ENCODE results near the gene ZNF181.

Gene ZNF181

DNA sequence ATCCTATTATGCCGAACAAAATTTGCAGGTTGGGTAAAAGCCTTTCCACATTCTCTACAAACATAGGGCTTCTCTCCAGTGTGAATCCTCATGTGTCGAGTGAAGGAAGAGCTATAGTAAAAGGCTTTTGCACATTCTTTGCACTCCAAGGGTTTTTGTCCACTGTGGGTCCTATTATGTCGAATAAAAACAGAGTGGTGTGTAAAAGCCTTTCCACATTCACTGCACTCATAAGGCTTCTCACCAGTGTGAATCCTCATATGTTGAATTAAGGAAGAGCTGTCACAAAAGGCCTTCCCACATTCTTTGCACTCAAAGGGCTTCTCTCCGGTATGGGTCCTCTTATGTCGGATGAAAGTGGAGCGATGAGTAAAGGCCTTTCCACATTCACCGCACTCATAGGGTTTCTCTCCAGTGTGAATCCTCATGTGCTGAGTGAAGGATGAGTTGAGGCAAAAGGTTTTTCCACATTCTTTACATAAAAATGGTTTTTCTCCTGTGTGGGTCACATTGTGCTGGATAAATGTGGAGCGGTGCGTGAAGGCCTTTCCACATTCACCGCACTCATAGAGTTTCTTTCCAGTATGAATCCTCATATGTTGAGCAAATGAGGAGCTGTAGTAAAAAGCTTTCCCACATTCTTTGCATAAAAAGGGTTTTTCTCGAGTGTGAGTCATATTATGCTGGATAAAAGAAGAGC lies 25.3 kb downstream of the ZNF181 start:
- DNase-seq = no peak

DNA sequence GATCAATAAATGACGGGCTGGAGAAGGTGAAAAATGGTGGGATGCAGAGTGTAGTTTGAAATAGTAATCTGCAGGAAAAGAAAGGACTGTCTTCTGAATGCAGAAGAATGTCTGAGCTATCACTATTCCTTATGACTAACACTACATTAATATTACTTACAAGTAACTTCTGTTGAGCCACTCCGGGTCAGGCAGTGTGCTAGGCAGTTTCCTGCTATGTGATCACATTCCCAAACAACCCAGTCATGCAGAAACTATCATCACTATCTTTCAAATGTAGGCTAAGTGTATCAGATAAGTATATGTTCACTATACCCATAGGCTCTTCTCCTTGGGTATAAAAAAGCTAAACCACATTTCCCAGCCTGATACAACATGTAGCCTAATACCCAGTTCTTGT lies 32.3 kb downstream of the ZNF181 start:
- no peak for DNase-seq

DNA sequence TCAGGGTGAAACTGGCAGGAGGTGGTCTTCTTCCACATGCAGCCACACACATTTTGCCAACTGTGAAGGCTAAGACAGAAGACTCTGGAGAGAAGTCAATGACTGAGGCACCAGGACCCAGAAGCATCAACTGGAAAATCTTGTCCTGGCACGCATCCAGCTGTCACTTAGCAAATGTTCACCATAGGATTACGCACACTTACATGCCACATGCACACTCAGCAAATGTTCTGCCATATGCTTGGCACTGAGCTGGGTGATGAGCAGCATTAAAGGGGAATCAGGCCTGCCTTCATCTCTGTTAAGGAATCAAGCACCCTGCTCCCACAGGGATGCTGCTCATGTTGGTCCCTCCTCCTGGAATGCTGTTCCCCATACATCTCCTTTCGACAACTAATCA lies 33.9 kb downstream of the ZNF181 start:
- no peak for DNase-seq

DNA sequence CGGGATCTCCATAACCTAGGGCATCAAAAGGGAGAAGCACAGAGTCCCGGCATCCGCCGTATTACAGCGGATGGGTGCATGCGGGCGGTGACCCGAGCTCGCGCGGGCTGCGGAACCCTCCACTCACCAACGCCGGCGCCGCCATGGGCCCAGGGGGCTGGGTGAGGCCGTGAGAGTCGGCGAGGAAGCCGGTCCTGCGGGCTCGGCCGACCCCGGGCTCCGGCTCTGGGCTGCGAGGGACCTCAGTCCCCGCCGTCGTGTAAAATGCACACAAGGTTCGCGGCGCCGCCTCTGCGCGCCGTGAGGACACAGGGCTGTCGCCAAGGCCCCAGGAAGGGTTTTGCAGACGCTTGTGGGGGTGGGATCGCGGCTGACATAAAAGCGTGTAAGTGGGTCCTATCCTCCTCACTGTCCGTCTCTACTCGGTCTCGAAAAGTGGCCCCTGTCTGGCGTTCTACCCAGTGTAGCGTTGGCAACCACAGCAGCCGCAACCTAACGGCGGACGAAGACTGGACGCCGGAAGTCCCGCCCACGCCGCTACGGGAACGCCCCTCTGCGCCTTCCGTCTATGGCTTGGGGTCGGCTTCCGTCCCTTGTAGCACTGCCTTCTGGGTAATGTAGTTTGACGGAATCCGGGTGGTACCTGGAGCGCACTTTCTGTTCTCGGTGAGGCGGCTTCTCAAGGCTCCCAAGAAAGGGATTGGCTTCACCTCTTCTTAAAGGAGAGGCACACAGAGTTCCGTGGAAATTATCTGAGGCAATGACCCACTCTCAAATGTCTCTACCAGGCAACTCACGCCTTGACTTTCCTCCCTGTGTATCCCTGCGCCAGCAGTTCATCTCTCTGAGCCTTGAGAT lies 38.9 kb downstream of the ZNF181 start, which contains the start of gene ZNF599:
TSS of gene ZNF599 (minus strand) at position 519 of the 858 bp plus-strand sequence. CDS start at position 145, 374 bp downstream.
- DNase-seq = peak; percentile 92

DNA sequence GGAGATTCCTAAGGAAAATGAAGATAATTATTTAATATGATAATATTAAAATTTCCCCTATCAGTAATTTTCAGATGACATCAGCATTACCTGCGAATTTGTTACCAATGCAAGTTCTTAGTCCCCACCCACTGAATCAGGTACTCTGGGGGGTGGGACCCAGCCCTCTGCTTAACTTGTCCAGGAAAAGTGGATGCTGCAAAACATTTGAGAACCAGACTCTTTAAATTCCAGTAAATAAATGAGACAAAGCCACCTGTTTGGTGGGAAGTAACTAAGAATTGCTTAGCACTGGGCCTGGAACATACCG lies 39.5 kb downstream of the ZNF181 start:
- no peak for DNase-seq

DNA sequence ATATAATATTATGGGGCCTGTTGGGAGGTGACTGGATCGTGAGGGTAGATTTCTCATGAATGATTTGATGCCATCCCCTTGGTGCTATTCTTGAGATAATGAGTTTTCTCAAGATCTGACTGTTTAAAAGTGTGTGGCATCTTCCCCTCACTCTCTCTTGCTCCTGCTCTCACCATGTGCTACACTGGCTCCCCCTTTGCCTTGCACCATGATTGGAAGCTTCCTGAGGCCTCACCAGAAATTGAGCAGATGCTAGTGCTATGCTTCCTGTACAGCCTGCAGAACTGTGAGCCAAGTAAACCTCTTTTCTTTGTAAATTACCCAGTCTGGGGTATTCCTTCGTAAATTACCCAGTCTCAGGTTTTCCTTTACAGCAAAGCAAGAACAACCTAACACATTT lies 40.8 kb downstream of the ZNF181 start:
- DNase-seq = no peak

DNA sequence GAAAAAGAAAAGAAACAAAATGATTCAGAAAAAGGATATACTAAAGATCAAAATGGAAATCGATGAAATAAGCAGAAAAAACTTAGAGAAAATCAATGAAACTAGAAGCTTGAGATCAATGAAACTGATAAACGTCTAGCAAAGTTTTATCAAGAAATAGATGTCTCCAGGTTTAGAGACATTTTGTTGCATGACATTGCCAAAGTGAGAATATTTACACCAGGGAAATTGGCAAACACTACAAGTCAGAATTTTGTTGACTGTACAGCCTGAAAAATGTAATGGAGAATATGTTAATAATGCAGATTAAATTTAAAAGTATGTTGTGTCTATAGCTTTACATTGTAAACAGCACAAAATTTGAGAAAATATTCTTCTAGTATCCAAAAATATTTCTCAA lies 44.3 kb downstream of the ZNF181 start:
- DNase-seq = no peak

DNA sequence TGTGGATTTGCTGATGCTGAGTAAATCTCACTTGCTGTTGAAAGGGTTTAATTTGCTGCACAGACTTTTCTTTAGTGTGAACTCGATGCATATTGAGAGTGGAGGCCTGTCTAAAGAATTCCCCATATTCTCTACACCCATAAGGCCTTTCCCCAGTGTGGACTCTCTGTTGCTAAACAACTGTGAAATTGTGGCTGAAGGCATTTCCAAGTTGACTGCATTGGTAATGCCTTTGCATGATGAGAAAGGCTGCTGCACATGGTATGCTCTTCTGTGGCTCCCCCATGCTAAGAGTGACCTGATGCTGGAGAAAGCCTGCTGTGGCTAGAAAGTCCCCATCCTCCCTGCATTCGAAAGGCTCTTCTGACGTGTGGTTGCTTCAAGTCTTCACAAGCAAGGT lies 45.6 kb downstream of the ZNF181 start:
- no peak for DNase-seq

DNA sequence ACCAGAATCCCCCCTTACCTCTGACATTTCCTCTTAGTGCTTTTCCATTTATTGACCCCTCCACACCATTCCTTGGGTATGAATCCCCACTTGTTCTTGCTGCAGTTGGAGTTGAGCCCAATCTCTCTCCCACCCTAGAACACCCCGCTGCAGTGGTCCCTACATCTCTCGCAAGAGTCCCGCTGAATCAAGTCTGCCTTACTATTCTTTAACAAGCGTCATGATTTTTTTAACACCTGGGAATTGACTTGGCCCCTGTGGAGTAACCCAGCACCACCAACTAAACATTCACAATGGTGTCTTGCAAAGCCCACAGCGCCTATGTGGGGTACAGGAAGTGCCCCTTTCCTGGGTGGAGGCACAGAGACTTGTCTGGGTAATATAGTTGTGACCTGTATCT lies 52.2 kb downstream of the ZNF181 start:
- no peak for DNase-seq

DNA sequence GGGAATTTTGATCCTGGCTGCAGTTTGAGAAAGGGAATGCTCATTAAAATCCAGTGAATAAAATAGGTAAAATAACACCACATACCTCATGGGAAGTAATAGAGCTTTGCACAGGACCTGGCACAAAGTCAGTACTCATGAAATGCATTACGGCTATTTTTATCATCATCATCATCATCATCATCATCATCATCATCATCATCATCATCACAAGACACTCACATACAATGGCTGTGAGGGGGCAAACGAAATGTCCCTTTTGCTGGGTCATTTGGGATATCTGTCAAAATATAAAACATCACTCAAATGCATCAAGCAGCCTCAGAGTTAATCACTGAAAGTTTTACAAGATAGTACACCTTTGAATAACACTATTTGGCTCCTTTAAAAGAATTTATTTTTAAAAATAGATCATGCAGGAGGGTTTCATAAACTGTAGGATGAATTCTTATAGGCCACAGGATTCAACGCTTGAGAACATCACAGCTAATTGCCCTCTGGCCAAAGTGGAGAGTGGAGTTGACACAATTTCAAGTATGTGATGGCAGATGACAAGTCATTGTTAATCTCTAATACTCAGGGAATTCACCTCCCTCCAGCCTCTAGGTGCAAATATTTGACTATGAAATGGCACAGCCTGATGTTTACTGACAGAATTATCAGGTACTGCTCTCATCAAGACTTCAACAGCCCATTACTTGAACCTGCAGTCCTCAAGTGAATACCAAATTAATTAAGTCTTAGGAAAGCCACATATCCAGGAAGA lies 53.2 kb downstream of the ZNF181 start:
- no peak for DNase-seq

DNA sequence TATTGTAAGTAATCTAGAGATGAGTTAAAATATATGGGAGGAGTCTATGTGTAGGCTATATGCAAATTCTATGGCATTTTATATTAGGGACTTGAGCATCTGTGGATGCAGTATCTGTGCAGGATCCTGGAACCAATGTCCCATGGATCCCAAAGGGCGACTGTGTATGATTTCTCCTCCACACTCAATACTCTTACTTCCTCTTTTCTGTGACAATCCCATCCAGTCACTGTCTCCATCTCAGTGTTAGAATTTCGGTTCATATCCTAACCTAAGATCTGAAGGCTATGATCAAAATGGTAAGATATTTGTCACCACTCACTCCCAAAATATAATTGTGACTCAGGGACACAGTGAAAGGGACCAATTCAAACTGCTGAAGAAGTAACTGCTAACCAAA lies 54.0 kb downstream of the ZNF181 start:
- DNase-seq = no peak

DNA sequence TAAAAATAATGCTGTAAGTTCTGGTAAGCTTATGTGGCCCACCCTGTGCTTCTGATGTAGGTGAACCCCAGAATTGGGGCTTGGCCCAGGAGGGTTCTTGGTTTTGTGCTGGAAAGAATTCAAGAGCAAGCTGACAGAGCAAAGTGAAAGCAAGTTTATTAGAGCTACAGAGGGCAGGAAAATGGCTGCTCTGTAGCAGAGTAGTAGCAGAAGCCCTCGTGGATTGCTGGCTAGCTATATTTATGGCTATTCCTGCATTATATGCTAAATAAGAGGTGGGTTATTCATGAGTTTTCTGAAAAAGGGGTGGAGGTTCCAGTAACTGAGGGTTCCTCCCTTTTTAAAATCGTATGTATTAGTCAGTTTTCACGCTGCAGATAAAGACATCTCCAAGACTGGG lies 59.5 kb downstream of the ZNF181 start:
- DNase-seq = no peak

DNA sequence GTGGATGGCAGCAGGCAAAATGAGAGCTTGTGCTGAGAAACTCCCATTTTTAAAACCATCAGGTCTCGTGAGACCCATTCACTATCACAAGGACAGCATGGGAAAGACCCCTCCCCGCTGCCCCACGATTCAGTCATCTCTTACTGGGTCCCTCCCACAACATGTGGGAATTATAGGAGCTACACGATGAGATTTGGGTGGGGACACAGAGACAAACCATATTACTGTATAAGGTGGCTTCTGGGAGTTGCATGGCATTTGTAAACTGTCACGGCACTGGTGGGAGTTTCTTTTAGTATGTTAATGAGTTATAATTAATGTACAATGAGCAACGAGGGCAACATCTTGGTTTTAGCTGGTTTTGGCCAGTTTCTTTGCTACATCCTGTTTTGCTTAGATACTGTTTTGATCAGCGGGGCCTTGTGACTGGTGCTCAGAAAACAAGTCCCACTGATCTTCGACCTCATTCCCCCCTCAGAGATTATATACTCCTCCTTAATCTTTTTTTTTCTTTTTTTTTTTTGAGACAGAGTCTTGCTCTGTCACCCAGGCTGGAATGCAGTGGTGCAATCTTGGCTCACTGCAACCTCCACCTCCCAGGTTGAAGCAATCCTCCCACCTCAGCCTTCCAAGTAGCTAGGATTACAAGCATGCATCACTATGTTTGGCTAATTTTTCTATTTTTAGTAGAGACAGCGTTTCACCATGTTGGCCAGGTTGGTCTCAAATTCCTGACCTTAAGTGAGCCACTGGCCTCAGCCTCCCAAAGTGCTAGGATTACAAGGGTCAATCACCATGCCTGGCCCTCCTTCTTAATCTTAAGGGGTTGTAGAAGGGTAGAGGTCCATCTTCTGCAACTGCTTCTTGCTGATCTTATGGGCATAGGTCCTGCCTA lies 60.3 kb downstream of the ZNF181 start:
- no peak for DNase-seq

All from NCI-H748 treated with DMSO at 0.1 percent for 48 hours (cell line).